H9 (cell line): Measurements from ENCODE around the gene KLHDC9. TPM values are rescaled to one million over a fixed set of nuclear protein-coding genes. Genes with fewer than 3 reads are reported as not detected.

Experiments used
- DNase-seq: peaks from one replicate; pipeline ENCODE4 v3.0.0-alpha.2; 2017
- H2AFZ ChIP-seq: one replicate; pipeline ENCODE4 v1.6.1; 2013; ENCODE audit warnings: mild to moderate bottlenecking, low read length, control low read depth, moderate library complexity
- H2AK5ac ChIP-seq: 2 replicates; pipeline ENCODE4 v1.6.1; 2013; ENCODE audit warnings: low read length, control low read depth, mixed read lengths; ENCODE audit not compliant: insufficient read length
- H2BK120ac ChIP-seq: one replicate; pipeline ENCODE4 v1.6.1; 2013; ENCODE audit warnings: low read depth, mild to moderate bottlenecking, low read length, control low read depth, inconsistent platforms; ENCODE audit not compliant: poor library complexity, severe bottlenecking
- H2BK12ac ChIP-seq: 2 replicates; pipeline ENCODE4 v1.6.1; 2013; ENCODE audit warnings: low read length, control low read depth, mixed read lengths, low read depth; ENCODE audit not compliant: insufficient read length
- H2BK15ac ChIP-seq: 2 replicates; pipeline ENCODE4 v1.6.1; 2013; ENCODE audit warnings: low read depth, low read length, control low read depth
- H2BK20ac ChIP-seq: one replicate; pipeline ENCODE4 v1.6.1; 2013; ENCODE audit warnings: low read depth, mild to moderate bottlenecking, low read length, control low read depth, inconsistent platforms; ENCODE audit not compliant: poor library complexity, severe bottlenecking
- H2BK5ac ChIP-seq: 2 replicates; pipeline ENCODE4 v1.6.1; 2013; ENCODE audit warnings: low read length, control low read depth, mixed read lengths; ENCODE audit not compliant: insufficient read length
- H3K14ac ChIP-seq: 2 replicates; pipeline ENCODE4 v1.6.1; 2013; ENCODE audit warnings: low read length, control low read depth; ENCODE audit not compliant: insufficient read depth
- H3K18ac ChIP-seq: 2 replicates; pipeline ENCODE4 v1.6.1; 2013; ENCODE audit warnings: low read depth, mild to moderate bottlenecking, mixed read lengths, low read length, control low read depth; ENCODE audit not compliant: insufficient read length
- H3K23ac ChIP-seq: 2 replicates; pipeline ENCODE4 v1.6.1; 2013; ENCODE audit warnings: low read length, control low read depth, mixed read lengths, low read depth; ENCODE audit not compliant: insufficient read length
- H3K23me2 ChIP-seq: 2 replicates; pipeline ENCODE4 v1.6.1; 2013; ENCODE audit warnings: low read depth, mild to moderate bottlenecking, mixed read lengths, low read length, control low read depth; ENCODE audit not compliant: insufficient read length, poor library complexity, severe bottlenecking
- H3K27ac ChIP-seq: 2 replicates; pipeline ENCODE4 v1.5.1; 2013; ENCODE audit warnings: low read length, control low read depth, mixed read lengths, low read depth; ENCODE audit not compliant: insufficient read length
- H3K27me3 ChIP-seq: 2 replicates; pipeline ENCODE4 v1.6.1; 2013; ENCODE audit warnings: low read length, control low read depth, inconsistent platforms; ENCODE audit not compliant: insufficient read depth
- H3K4ac ChIP-seq: 2 replicates; pipeline ENCODE4 v1.6.1; 2013; ENCODE audit warnings: low read depth, mild to moderate bottlenecking, control low read depth, inconsistent platforms, low read length, moderate library complexity
- H3K4me1 ChIP-seq: 2 replicates; pipeline ENCODE4 v1.6.1; 2013; ENCODE audit warnings: low read length, control low read depth, inconsistent platforms; ENCODE audit not compliant: insufficient read depth
- H3K4me2 ChIP-seq: 2 replicates; pipeline ENCODE4 v1.6.1; 2013; ENCODE audit warnings: low read length, control low read depth, mixed read lengths; ENCODE audit not compliant: insufficient read length, insufficient read depth
- H3K56ac ChIP-seq: 2 replicates; pipeline ENCODE4 v1.6.1; 2013; ENCODE audit warnings: low read depth, mild to moderate bottlenecking, mixed read lengths, low read length, control low read depth; ENCODE audit not compliant: insufficient read length
- H3K79me1 ChIP-seq: 2 replicates; pipeline ENCODE4 v1.6.1; 2013; ENCODE audit warnings: low read depth, mild to moderate bottlenecking, moderate library complexity, low read length, control low read depth, inconsistent platforms; ENCODE audit not compliant: insufficient read depth, poor library complexity, severe bottlenecking
- H3K79me2 ChIP-seq: 2 replicates; pipeline ENCODE4 v1.6.1; 2013; ENCODE audit warnings: low read length, control low read depth, inconsistent platforms; ENCODE audit not compliant: insufficient read depth
- H3K9ac ChIP-seq: 2 replicates; pipeline ENCODE4 v1.6.1; 2013; ENCODE audit warnings: low read length, control low read depth, mixed read lengths; ENCODE audit not compliant: insufficient read length; ENCODE audit errors: extremely low read depth
- H3K9me3 ChIP-seq: one replicate; pipeline ENCODE4 v1.6.1; 2013; ENCODE audit warnings: low read depth, low read length, inconsistent platforms; ENCODE audit not compliant: control insufficient read depth
- H3T11ph ChIP-seq: one replicate; pipeline ENCODE4 v1.6.1; 2013; ENCODE audit warnings: mild to moderate bottlenecking, low read length, control low read depth, inconsistent platforms
- H4K20me1 ChIP-seq: one replicate; pipeline ENCODE4 v1.6.1; 2013; ENCODE audit not compliant: control insufficient read depth, insufficient read length, insufficient read depth
- H4K5ac ChIP-seq: 2 replicates; pipeline ENCODE4 v1.6.1; 2013; ENCODE audit warnings: low read depth, mild to moderate bottlenecking, mixed read lengths, low read length, control low read depth; ENCODE audit not compliant: insufficient read length
- H4K8ac ChIP-seq: replicated peaks from 2 replicates; pipeline ENCODE4 v1.6.1; 2013; ENCODE audit warnings: low read length, control low read depth, mixed read lengths, low read depth; ENCODE audit not compliant: insufficient read length
- H4K91ac ChIP-seq: 2 replicates; pipeline ENCODE4 v1.6.1; 2013; ENCODE audit warnings: low read depth, mild to moderate bottlenecking, moderate library complexity, mixed read lengths, low read length, control low read depth; ENCODE audit not compliant: insufficient read length
- H3K27ac Mint-ChIP-seq, 3 experiments: 2 replicates in 2 of 3; 3 replicates in 1 of 3; pipeline ENCODE4 v1.8.0; 2020 to 2021; ENCODE audit warnings: mixed read lengths in 3 of 3, mild to moderate bottlenecking in 1 of 3, moderate library complexity in 1 of 3
- H3K27me3 Mint-ChIP-seq: 2 replicates; pipeline ENCODE4 v1.8.0; 2021; ENCODE audit warnings: low read depth, mild to moderate bottlenecking, moderate library complexity, mixed read lengths
- H3K36me3 Mint-ChIP-seq, 3 experiments: 2 replicates in 2 of 3; 3 replicates in 1 of 3; pipeline ENCODE4 v1.8.0; 2020 to 2021; ENCODE audit warnings: low read depth in 3 of 3, mixed read lengths in 3 of 3; ENCODE audit not compliant: insufficient read depth in 1 of 3
- H3K4me1 Mint-ChIP-seq, 2 experiments: 2 replicates each; pipeline ENCODE4 v1.8.0; 2020; ENCODE audit warnings: mixed read lengths in 2 of 2
- H3K4me3 Mint-ChIP-seq, 2 experiments: 2 replicates in 1 of 2; 3 replicates in 1 of 2; pipeline ENCODE4 v1.8.0; 2020 to 2021; ENCODE audit warnings: mild to moderate bottlenecking in 2 of 2, mixed read lengths in 2 of 2, moderate library complexity in 1 of 2
- H3K9me3 Mint-ChIP-seq, 2 experiments: 2 replicates in 1 of 2; 3 replicates in 1 of 2; pipeline ENCODE4 v1.8.0; 2020; ENCODE audit warnings: mild to moderate bottlenecking in 2 of 2, mixed read lengths in 2 of 2, moderate library complexity in 1 of 2
- CTCF ChIP-seq: fragments of 200-600 bp; sonication (generic); conservative IDR thresholded peaks from 3 replicates; pipeline ENCODE4 v1.8.0; 2021; ENCODE audit warnings: antibody characterized with exemption, mild to moderate bottlenecking
- WGBS: extraction: QIAGEN DNeasy Blood & Tissue Kit; methylation state at CpG from one replicate; pipeline ENCODE4 v1.1.7; 2013; ENCODE audit warnings: missing lambda C conversion rate, low lambda C conversion rate, mixed read lengths; ENCODE audit not compliant: insufficient read length; ENCODE audit errors: extremely low coverage; 5-methylcytosine and 5-hydroxymethylcytosine counted together
- total RNA-seq: library from RNA; stranded (reverse); gene quantifications from 2 replicates; pipeline ENCODE4 v1.2.1, GENCODE V29; 2021

The KLHDC9 gene
- total RNA-seq, 1 experiment from 2014 or later, result 6.6 TPM

- H3K27me3 Mint-ChIP-seq, result no peaks in the 10 kb centered on the region
- H2AFZ ChIP-seq, result no peak overlapping the region
Measured at GRCh38 chr1:161111117-161111516, 13.0 kb downstream of the KLHDC9 start.

More at GRCh38 chr1:161111117-161111516, 13.0 kb downstream of the KLHDC9 start:
- Histone ChIP-seq H3K23ac (no peak overlapping the region), H3K18ac (no peak overlapping the region), H3K9ac (no peak overlapping the region), H3K4me1 (no peaks in the 10 kb centered on the region), H3K9me3 (no peaks in the 10 kb centered on the region), H4K20me1 (no peaks in the 10 kb centered on the region), H2BK12ac (no peak overlapping the region), H2BK5ac (no peak overlapping the region), H3K23me2 (no peaks in the 10 kb centered on the region), H2AK5ac (no peak overlapping the region), H4K5ac (no peak overlapping the region), H4K8ac (no peak overlapping the region), H3K79me1 (peaks cover 8% of the 10 kb centered on the region), H3K79me2 (peaks cover 10% of the 10 kb centered on the region; the same call in 1 of the 2 replicates), H3K56ac (no peak overlapping the region), H3K27ac (no peak overlapping the region), H4K91ac (no peak overlapping the region), H3T11ph (no peak overlapping the region), H3K4ac (no peak overlapping the region), H2BK15ac (no peak overlapping the region), H3K14ac (no peak overlapping the region), H2BK20ac (no peak overlapping the region), H2BK120ac (no peak overlapping the region), H3K4me2 (no peak overlapping the region), H3K27me3 (no peaks in the 10 kb centered on the region)
- Mint-ChIP-seq H3K4me1 (peaks cover 0 to 5% of the 10 kb centered on the region in 2 experiments; a peak in 2 of 4 replicates), H3K4me3 (no peak overlapping the region), H3K27ac (no peak overlapping the region), H3K36me3 (peaks cover 0 to 11% (median 4%) of the 10 kb centered on the region in 3 experiments; a peak in 5 of 7 replicates), H3K9me3 (no peaks in the 10 kb centered on the region)
- TF ChIP-seq CTCF, result no peak
- WGBS, result no CpG with 5 or more reads among the region's 3 CpGs
- DNase-seq, result no peak
